ENCODE measurements around the gene MBOAT7. TPM values are rescaled to one million over a fixed set of nuclear protein-coding genes. Genes with fewer than 3 reads are reported as not detected.

The MBOAT7 gene
- total and polyA plus RNA-seq, 2 of the 8 experiments (the other 6 are each of a cell fraction or from before 2014, with no cell fraction given), result 85.5 to 90.9 TPM

DNA sequence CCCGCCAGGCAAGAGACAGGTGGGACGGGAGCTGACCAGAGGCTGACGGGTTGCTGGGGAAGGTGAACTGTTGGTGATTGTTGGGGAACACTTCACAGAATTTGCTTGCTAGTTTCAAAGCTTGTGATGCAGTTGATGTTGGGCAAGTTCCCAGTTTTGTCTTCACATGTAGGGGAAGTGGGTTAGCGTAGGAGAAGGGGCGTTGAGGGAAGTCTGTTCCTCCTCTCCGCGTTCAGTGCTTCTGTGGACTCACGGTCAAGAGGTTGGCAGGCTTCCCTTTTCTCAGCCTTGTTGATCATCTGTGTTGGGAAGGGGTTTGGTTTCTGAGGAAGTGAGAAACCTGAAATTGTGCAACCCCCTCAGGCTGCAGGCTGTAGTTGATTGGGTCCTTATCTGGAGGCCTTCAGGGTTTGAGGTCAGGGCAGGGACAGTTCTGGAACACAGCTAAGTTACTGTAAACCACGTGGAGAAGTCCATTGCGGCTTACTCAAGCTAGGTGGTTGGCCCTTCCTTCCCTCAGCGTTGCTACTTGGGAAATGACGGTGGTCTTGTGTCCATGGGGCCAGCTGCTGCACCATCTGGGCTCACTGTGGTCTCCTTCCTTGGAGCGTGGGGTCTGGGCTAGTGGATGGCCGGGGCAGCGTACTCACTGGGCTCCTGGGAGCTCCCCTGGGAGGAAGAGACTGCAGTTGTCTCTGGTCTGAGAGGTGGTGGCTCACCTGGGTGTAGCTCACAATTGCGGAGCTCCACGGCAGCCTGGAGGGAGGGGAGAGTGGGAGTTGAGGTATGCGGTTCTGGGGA lies 18.8 kb upstream of the MBOAT7 start (continued):
- TF ChIP-seq CTCF (IDR thresholded peaks at IDR 0.05; ENCODE audit: control extremely low read depth in 1 of 3, insufficient read depth in 1 of 3, low read depth in 1 of 3, low read length in 3 of 3), result no peak
- TF ChIP-seq KDM4A (IDR thresholded peaks at IDR 0.05; ENCODE audit: low read depth, low read length, severe bottlenecking), result no peak
- no peak for TF ChIP-seq ASH2L (IDR thresholded peaks at IDR 0.05; ENCODE audit: low read length)
- no peak for TF ChIP-seq SIN3A (conservative IDR thresholded peaks at IDR 0.05 in 1 of 2, IDR thresholded peaks at IDR 0.05 in 1 of 2; ENCODE audit: low read depth in 1 of 2, low read length in 2 of 2)
- TF ChIP-seq SP4 (IDR thresholded peaks at IDR 0.05; ENCODE audit: low read length), result 0 out of 2 replicates have a peak, but pooled peaks have one; percentile 26
- TF ChIP-seq RFX5 (IDR thresholded peaks at IDR 0.05; ENCODE audit: borderline replicate concordance, low read depth, low read length), result no peak
- TF ChIP-seq SIRT6 (IDR thresholded peaks at IDR 0.05; ENCODE audit: low read length), result peak; percentile 17
- TF ChIP-seq E2F6 (IDR thresholded peaks at IDR 0.05), result no peak
- TF ChIP-seq POLR2AphosphoS5 (IDR thresholded peaks at IDR 0.05; ENCODE audit: low read depth, low read length), result peak; percentile 95
- TF ChIP-seq CEBPB (IDR thresholded peaks at IDR 0.05; ENCODE audit: low read depth, low read length), result peak; percentile 51; the same call in 1 of the 2 replicates
- TF ChIP-seq BCL11A (IDR thresholded peaks at IDR 0.05; ENCODE audit: low read depth in 2 of 2, low read length in 2 of 2), result no peak
- TF ChIP-seq SRF (IDR thresholded peaks at IDR 0.05; ENCODE audit: low read depth, low read length), result no peak
- TF ChIP-seq TAF7 (optimal IDR thresholded peaks at IDR 0.05; ENCODE audit: borderline replicate concordance, low read depth, low read length), result no peak
- TF ChIP-seq POLR2A (IDR thresholded peaks at IDR 0.05; ENCODE audit: control extremely low read depth in 1 of 2, low read depth in 2 of 2, low read length in 2 of 2), result peak; percentile 75 to 76; a peak in 2 of 3 replicates
